IPS DF 19.7 (cell line): ENCODE data around the gene RNF227.
"Not testable (repeated sequence)": the region's sequence is repeated elsewhere in the genome, so short reads cannot be mapped to it uniquely, and the experiment has no call there.

Experiments
- DNase-seq: peaks from one replicate; pipeline ENCODE4 v3.0.0-alpha.2; 2013; ENCODE audit warnings: low read depth, low spot score

RNF227 gene

DNA sequence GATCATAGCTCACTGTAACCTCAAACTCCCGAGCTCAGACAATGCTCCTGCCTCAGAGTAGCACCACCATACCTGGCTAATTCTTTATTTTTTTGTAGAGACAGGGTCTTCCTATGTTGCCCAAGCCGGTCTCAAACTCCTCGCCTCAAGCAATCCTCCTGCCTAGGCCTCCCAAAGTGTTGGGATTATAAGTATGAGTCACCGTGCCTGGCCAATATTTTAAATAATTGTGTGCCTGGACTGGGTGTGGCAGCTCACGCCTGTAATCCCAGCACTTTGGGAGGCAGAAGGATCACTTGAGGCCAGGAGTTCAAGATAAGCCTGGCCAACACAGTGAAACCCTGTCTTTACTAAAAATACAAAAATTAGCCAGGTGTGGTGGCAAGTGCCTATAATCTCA is 51.7 kb downstream of the RNF227 start:
- DNase-seq, result not testable (repeated sequence)
